Mucosa of gallbladder (tissue), 1 donor: ENCODE data around the gene FSTL4. TPM values are rescaled to one million over a fixed set of nuclear protein-coding genes. Genes with fewer than 3 reads are reported as not detected.

ENCODE experiments used
- DNase-seq: peaks from one replicate; pipeline ENCODE4 v3.0.0-alpha.2; 2020; ENCODE audit warnings: low spot score
- total RNA-seq: library from RNA; stranded (reverse); gene quantifications from one replicate; pipeline ENCODE4 v1.2.1, GENCODE V29; 2021
- donor health status: DM: no; HTN: no; CAD: no.

FSTL4 gene
- total RNA-seq, 1 donor from 2014 or later, result 0.58 TPM

- DNase-seq, result peak; percentile 52
Observed at GRCh38 chr5:133610489-133611356, 1.6 kb downstream of the FSTL4 start.

- DNase-seq, result no peak
Observed at GRCh38 chr5:133607451-133607850, 4.9 kb downstream of the FSTL4 start.

GRCh38 chr5:133606835-133607234 is 5.5 kb downstream of the FSTL4 start:
- DNase-seq, result no peak

- DNase-seq, result no peak
Observed at GRCh38 chr5:133605323-133605722, 7.0 kb downstream of the FSTL4 start.

GRCh38 chr5:133603711-133604110 is 8.6 kb downstream of the FSTL4 start:
- no peak for DNase-seq

GRCh38 chr5:133602835-133603380 is 9.4 kb downstream of the FSTL4 start:
- DNase-seq, result no peak

GRCh38 chr5:133599600-133599999 is 12.7 kb downstream of the FSTL4 start:
- DNase-seq, result no peak

GRCh38 chr5:133599044-133599443 is 13.3 kb downstream of the FSTL4 start:
- no peak for DNase-seq

- no peak for DNase-seq
Observed at GRCh38 chr5:133596049-133596448, 16.3 kb downstream of the FSTL4 start.

- no peak for DNase-seq
Observed at GRCh38 chr5:133595465-133595864, 16.9 kb downstream of the FSTL4 start.

- no peak for DNase-seq
Observed at GRCh38 chr5:133589286-133589685, 23.1 kb downstream of the FSTL4 start.

GRCh38 chr5:133582971-133583370 is 29.4 kb downstream of the FSTL4 start:
- DNase-seq, result no peak

- DNase-seq, result no peak
Observed at GRCh38 chr5:133581918-133582317, 30.4 kb downstream of the FSTL4 start.

- no peak for DNase-seq
Observed at GRCh38 chr5:133581348-133581747, 31.0 kb downstream of the FSTL4 start.

- DNase-seq, result no peak
Observed at GRCh38 chr5:133580618-133581017, 31.7 kb downstream of the FSTL4 start.

- DNase-seq, result no peak
Observed at GRCh38 chr5:133579766-133580165, 32.6 kb downstream of the FSTL4 start.

GRCh38 chr5:133569347-133569746 is 43.0 kb downstream of the FSTL4 start:
- no peak for DNase-seq

GRCh38 chr5:133565993-133566392 is 46.3 kb downstream of the FSTL4 start:
- peak; percentile 19 for DNase-seq

- DNase-seq, result no peak
Observed at GRCh38 chr5:133564921-133565565, 47.3 kb downstream of the FSTL4 start.

- DNase-seq, result no peak
Observed at GRCh38 chr5:133562554-133562953, 49.8 kb downstream of the FSTL4 start.

- DNase-seq, result no peak
Observed at GRCh38 chr5:133559960-133560359, 52.4 kb downstream of the FSTL4 start.

GRCh38 chr5:133556551-133556950 is 55.8 kb downstream of the FSTL4 start:
- DNase-seq, result no peak

- no peak for DNase-seq
Observed at GRCh38 chr5:133554279-133554678, 58.1 kb downstream of the FSTL4 start.
